GM18951 (cell line): ENCODE measurements around the gene MIEN1.

Experiments
- POLR2A ChIP-seq: IDR thresholded peaks from 4 replicates; pipeline ENCODE4 v1.6.1; 2011; ENCODE audit warnings: mild to moderate bottlenecking; ENCODE audit not compliant: insufficient read length, insufficient read depth; ENCODE audit errors: extremely low read depth
- in situ Hi-C: fragments of 300-500 bp; cut with MboI; formaldehyde crosslinking; loops from one replicate; pipeline ENCODE4 v1.12.0; 2022; ENCODE audit warnings: low sequenced_read_pairs, mixed read lengths, inconsistent platforms; ENCODE audit not compliant: unreplicated experiment

MIEN1 gene

DNA sequence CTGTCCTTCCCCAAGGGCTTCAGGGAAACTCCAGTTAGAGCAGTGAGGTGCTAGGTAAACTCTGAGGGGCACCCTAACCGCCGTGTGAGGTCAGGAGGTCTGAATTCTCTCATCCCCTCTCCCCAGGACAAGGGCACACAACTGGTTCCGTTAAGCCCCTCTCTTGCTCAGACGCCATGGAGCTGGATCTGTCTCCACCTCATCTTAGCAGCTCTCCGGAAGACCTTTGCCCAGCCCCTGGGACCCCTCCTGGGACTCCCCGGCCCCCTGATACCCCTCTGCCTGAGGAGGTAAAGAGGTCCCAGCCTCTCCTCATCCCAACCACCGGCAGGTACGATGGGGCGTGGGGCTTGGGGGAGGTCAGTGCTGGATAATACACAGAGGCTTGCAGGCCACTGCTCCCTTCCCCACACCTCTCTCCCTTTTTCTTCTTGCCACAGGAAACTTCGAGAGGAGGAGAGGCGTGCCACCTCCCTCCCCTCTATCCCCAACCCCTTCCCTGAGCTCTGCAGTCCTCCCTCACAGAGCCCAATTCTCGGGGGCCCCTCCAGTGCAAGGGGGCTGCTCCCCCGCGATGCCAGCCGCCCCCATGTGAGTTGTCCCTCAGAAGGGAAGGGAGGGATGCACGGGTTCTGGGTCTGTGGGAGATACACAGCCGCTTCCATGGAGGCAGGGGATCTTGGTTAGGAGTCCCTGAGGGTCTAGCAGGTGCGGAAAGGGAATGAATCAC is 12.0 kb upstream of the MIEN1 start:
- TF ChIP-seq POLR2A, result no peak
- in situ Hi-C loops, result no loop called here

DNA sequence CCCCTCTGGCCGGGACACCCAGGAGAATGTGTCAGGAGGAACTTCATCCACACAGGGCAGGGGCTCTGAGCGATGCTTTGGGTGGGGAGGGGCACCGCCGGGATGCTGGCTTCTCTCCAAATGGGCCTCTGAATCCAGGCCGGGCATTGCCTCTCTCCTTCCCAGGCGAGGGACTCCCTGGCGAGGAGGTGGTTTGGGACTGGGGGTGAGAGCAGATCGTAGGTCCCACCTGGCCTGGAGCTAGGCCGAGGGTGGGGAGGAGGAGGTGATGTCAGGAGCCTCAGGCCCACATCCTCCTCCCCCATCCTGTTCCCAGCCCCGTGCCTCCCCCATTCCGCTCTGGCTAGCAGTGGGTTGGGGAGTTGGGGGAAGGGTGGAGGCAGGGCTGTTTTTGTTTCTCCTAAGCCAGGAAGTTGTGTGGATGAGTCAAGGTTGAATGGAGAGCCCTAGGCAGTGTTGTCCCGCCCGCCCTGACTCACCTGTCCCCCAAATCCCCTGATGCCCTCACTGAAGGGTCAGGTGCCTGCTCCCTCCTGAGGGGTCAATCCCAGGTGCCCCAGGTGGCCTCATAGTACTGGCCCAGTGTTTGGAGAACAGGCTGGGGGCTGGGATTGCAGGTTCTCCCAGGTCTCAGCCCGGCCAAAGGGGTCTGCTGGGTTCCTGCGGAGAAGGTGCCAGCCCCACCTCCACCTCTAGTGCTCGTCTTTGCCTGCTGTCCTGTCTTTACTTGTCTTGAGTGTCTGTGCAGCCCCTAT is 10.2 kb upstream of the MIEN1 start:
- TF ChIP-seq POLR2A, result no peak
- in situ Hi-C loops, result no loop called here

GRCh38 chr17:39739885-39740356 is 9.6 kb upstream of the MIEN1 start:
- in situ Hi-C loops, result no loop called here

DNA sequence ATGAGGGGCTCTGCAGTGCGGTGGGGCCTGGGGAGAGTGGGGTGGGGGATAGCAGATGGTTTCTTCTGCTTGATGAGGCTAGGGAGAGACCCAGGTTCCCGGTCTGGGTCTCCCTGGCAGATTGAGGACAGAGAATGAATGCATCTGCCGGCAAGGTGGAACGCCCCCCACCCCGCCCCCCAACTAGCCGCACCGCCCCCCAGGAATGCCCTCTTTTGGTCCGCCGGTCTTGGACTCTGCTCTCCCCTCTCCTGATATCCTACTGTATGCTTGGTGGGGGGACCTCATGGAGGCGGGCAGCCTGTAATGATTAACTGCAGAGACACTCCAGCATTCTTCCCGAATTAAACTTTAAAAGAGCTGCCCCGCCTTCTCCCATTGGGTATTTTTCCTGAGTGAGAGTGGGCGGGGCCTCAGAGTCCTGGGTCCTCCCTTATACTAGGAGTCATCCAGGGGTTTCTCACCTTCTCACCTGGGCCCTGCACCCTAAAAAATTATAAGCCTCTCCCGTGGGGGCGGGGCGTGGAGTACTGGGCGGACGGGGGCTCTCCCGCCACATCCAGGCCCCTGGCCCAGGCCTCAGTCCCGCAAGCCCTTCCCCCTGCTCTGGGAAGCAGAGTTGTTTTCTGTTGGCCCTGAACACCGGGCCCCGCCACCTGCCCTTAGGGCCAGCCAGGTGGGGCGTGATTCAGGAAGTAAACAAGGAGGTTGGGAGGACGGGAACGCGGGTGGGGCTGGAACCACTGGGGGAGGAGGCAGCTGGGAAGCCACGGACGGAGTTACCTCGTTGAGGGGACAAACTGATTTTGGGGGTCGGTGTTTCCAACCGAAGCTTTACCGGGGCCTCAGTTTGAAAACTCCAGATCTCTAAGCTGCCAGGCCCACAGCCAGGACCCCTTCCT is 8.9 kb upstream of the MIEN1 start:
- no peak for TF ChIP-seq POLR2A
- in situ Hi-C loops, result no loop called here

More at GRCh38 chr17:39739885-39740356, 9.6 kb upstream of the MIEN1 start:
- TF ChIP-seq POLR2A, result no peak

DNA sequence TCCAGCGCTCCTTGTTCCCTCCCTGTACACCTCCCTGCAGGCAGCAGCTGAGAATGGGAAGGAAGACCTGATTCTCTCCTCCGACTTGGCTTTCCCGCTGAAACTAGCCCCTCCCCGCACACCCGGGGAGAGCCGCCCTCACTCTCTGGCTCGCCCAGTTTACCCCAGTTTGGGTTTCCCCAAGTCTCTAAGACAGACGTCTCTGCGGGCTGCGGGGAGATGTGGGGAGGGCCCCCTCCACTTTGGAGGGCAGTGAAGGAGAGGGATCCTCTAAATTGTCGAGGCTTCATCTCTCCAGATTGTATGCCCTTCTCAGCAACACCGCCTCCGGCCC is 8.2 kb upstream of the MIEN1 start:
- in situ Hi-C loops, result no loop called here
- TF ChIP-seq POLR2A, result no peak

DNA sequence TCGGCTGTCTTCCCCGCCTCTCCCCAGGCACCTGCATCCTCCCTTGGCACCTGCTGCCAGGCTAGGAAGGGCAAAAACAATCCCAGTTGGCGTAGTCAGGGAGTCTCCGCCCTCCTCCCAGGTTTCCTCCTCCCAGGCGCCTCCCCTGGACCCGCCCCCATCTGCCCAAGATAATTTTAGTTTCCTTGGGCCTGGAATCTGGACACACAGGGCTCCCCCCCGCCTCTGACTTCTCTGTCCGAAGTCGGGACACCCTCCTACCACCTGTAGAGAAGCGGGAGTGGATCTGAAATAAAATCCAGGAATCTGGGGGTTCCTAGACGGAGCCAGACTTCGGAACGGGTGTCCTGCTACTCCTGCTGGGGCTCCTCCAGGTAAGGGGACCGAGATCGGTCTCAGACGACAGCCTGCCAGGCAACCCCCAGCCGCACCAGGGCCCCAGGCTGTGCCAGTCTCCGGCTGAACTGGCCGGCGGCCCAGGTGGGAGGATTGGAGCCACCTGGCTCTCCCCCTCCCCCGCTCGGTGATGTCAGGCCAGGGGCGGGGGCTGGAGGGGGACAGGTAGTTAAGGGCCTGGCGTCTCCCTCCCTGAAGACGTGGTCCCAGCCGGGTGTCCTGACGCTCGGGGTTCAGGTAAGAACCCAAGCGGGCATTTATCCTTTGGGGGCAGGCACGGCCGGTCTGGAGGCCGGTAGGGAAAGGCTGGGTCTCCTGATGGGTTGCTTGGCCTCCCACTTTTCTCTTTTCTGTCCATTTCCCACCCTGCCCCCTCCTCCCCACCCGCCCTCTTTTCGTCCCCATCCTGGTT is 7.6 kb upstream of the MIEN1 start, which contains the start of gene GRB7:
TSS of gene GRB7 (plus strand) at position 179 of the 808 bp plus-strand sequence. CDS start 4,364 bp downstream, outside the sequence.
- in situ Hi-C loops, result no loop called here
- TF ChIP-seq POLR2A, result no peak

DNA sequence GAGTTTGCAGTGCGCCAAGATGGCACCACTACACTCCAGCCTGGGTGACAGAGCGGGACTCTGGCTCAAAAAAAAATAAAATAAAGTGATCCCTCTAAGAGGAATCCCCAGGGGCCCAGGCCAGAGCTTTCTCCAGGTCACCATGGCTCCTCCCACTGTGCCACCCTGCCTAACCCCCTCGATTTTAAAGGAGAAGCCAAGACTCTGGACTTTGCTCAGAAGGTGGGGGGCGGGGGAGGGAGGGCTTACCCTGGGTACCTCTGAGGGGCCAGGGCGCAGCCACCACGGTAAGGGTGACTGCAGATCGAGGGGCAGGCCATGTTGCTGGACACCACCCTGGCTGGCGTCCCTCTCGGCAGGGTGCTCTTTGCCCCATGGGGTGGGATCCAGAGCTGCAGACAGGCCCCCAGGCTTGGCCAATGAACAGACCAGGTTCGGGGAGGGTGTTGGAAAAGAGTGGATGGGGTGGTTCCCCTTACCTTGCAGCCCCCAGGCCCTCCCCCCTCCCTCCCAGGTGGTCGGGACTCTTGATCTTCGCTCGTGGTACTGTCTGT is 7.0 kb upstream of the MIEN1 start:
- no peak for TF ChIP-seq POLR2A
- in situ Hi-C loops, result no loop called here

DNA sequence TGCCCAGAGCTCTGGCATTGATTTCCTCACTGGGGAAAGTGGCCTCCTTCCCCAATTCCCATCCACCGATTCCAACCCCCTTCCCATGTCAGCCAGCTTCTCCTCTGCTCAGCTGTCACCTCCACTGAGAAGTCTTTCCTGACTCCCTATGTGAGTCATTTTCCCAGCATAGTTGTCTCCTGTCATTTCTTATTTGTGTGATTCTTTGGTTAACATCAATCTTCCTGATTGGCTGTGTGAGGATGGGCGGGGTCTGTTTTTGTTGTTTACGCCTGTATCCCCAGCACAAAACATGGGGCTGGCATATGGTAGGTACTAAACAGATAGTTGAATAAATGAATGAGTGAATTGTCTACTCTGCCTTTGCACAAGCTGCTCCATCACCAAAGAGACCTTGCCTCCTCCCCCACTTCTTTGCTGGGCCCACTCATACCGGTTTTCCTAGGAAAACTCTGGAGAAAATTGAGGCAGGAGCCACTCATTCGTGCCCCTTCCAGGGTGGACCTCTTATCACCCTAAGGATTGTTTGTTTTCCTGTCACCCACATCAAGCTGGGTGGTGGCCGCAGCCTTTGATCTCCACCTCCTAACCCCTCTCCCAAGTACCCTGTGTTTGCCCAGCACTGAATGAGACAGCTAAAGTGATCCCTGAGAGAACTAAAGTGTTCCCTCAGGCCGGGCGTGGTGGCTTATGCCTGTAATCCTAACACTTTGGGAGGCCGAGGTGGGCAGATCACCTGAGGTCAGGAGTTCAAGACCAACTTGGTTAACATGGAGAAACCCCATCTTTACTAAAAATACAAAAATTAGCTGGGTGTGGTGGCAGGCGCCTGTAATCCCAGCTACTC is 6.2 kb upstream of the MIEN1 start:
- in situ Hi-C loops, result no loop called here
- TF ChIP-seq POLR2A, result no peak

GRCh38 chr17:39735882-39736281 is 5.5 kb upstream of the MIEN1 start:
- TF ChIP-seq POLR2A, result no peak
- in situ Hi-C loops, result no loop called here

DNA sequence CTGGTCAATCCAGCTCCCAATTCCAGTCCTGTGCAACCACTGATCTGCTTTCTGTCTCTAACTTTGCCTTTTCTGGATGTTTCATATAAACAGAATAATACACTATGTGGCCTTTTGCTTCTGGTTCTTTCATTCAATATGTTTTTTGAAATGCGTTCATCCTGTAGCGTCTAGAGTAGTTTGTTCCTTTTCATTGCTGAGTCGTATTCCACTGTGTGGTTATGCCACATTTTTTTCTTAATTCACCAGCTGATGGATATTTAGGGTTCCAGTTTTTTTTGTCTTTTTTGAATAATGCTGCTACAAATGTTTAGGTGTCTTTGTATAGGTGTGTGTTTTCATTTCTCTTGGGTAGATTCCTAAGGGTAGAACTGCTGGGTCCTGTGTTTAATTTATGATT is 2.3 kb upstream of the MIEN1 start:
- no peak for TF ChIP-seq POLR2A
- in situ Hi-C loops, result no loop called here

- no peak for TF ChIP-seq POLR2A
- in situ Hi-C loops, result no loop called here
These were observed 966 bp downstream of the MIEN1 start for GRCh38 chr17:39729280-39729851.
